Measurements from ENCODE around the gene NTN4.

GRCh38 chr12:95637471-95638155, 153.0 kb downstream of the NTN4 start:
- TF ChIP-seq EZH2 (IDR thresholded peaks at IDR 0.05; ENCODE audit: insufficient read depth, poor library complexity, severe bottlenecking) = no peak
- TF ChIP-seq EZH2phosphoT487 (IDR thresholded peaks at IDR 0.05; ENCODE audit: insufficient read depth, low read depth) = no peak
